ENCODE results near the gene OAS1. TPM values are rescaled to one million over a fixed set of nuclear protein-coding genes. Genes with fewer than 3 reads are reported as not detected.

OAS1 gene
- polyA plus RNA-seq, 1 experiment: 0.19 TPM

DNA sequence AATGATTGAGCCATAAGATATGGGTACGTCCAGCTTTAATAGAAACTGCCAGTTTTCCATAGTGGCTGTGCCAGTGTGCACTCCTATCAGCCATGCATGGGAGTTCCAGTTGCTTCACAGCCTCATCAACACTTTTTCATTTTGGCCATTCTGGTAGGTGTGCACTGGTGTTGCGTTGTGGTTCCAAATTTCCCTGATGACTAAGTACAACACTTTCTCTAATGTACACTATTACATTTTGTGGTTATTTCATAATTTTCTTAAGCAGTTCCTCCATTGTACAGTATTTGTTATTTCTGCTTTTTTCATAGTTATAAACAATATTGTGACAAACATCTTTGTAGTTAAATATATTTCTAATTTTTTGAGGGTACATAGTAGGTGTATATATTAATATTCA, 21.5 kb upstream of the OAS1 start:
- CTCF ChIA-PET: no interaction called here
- Histone ChIP-seq H3K27me3 (ENCODE audit: control insufficient read depth, insufficient read depth, low read length) (no peaks in the 10 kb centered on the region), H3K4me3 (ENCODE audit: low read depth, low read length) (no peak overlapping the region), H3K27ac (ENCODE audit: low read depth, low read length) (no peak overlapping the region), H3K9me3 (ENCODE audit: control insufficient read depth, insufficient read depth, low read length) (no peaks in the 10 kb centered on the region)
- POLR2A ChIA-PET: no interaction called here
- DNase-seq (ENCODE audit: low read depth, low spot score): no peak
- TF ChIP-seq CTCF (IDR thresholded peaks at IDR 0.05; ENCODE audit: low read depth, low read length): no peak

DNA sequence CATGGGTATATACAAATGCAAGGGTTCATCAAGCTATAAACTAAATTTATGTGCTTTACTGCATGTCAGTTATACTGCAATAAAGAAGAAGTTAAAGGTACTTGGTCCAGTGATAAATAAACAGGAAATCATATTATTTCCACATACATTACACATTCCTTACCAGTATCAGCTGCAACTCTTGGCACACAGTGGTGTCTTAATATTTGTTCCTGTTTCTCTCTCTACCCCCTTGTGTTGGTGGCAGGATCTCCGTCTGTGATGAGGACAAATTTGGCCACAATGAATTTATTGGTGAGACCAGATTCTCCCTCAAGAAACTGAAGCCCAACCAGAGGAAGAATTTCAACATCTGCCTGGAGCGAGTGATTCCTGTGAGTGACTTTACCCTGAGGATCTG, 19.2 kb upstream of the OAS1 start:
- TF ChIP-seq CTCF (IDR thresholded peaks at IDR 0.05; ENCODE audit: low read depth, low read length): no peak
- Histone ChIP-seq H3K27me3 (ENCODE audit: control insufficient read depth, insufficient read depth, low read length) (no peaks in the 10 kb centered on the region), H3K27ac (ENCODE audit: low read depth, low read length) (no peak overlapping the region), H3K4me3 (ENCODE audit: low read depth, low read length) (no peak overlapping the region), H3K9me3 (ENCODE audit: control insufficient read depth, insufficient read depth, low read length) (no peaks in the 10 kb centered on the region)
- CTCF ChIA-PET: interaction anchor here (0.5 kb wide), 1 partner anchor 13 kb away, joined by 3 read pairs; no protein-coding TSS in a partner anchor
- no peak for DNase-seq (ENCODE audit: low read depth, low spot score)
- POLR2A ChIA-PET: no interaction called here

GRCh38 chr12:112891093-112892024, 15.4 kb upstream of the OAS1 start:
- CTCF ChIA-PET: no interaction called here
- POLR2A ChIA-PET: no interaction called here
- no peak for TF ChIP-seq CTCF (IDR thresholded peaks at IDR 0.05; ENCODE audit: low read depth, low read length)

GRCh38 chr12:112892856-112893255, 13.9 kb upstream of the OAS1 start:
- Histone ChIP-seq H3K27me3 (ENCODE audit: control insufficient read depth, insufficient read depth, low read length) (no peaks in the 10 kb centered on the region), H3K9me3 (ENCODE audit: control insufficient read depth, insufficient read depth, low read length) (no peaks in the 10 kb centered on the region), H3K4me3 (ENCODE audit: low read depth, low read length) (no peak overlapping the region), H3K27ac (ENCODE audit: low read depth, low read length) (no peak overlapping the region)
- TF ChIP-seq CTCF (IDR thresholded peaks at IDR 0.05; ENCODE audit: low read depth, low read length): no peak
- no peak for DNase-seq (ENCODE audit: low read depth, low spot score)
- POLR2A ChIA-PET: no interaction called here
- CTCF ChIA-PET: no interaction called here

More at GRCh38 chr12:112891093-112892024, 15.4 kb upstream of the OAS1 start:
- no peak for DNase-seq (ENCODE audit: low read depth, low spot score)
- Histone ChIP-seq H3K27ac (ENCODE audit: low read depth, low read length) (no peak overlapping the region), H3K4me3 (ENCODE audit: low read depth, low read length) (no peak overlapping the region), H3K27me3 (ENCODE audit: control insufficient read depth, insufficient read depth, low read length) (no peaks in the 10 kb centered on the region), H3K9me3 (ENCODE audit: control insufficient read depth, insufficient read depth, low read length) (no peaks in the 10 kb centered on the region)

- POLR2A ChIA-PET: no interaction called here
- CTCF ChIA-PET: no interaction called here
- no peak for TF ChIP-seq CTCF (IDR thresholded peaks at IDR 0.05; ENCODE audit: low read depth, low read length)
- H3K27ac ChIP-seq (ENCODE audit: low read depth, low read length): no peak overlapping the region
- no peak overlapping the region for H3K4me3 ChIP-seq (ENCODE audit: low read depth, low read length)
- no peak for DNase-seq (ENCODE audit: low read depth, low spot score)
- no peaks in the 10 kb centered on the region for H3K9me3 ChIP-seq (ENCODE audit: control insufficient read depth, insufficient read depth, low read length)
- H3K27me3 ChIP-seq (ENCODE audit: control insufficient read depth, insufficient read depth, low read length): no peaks in the 10 kb centered on the region
These were observed 12.6 kb upstream of the OAS1 start for GRCh38 chr12:112894128-112894527.

Data from AG04450 (cell line).